ENCODE results near the gene CMAS.

The CMAS gene

GRCh38 chr12:22046968-22047390, 961 bp downstream of the CMAS start:
- H3K27ac ChIP-seq (replicated peaks), result peak overlapping the region; percentile 79
- no peak for DNase-seq (ENCODE audit: low read depth in 1 of 2, low spot score in 1 of 2)
- no peaks in the 10 kb centered on the region for H3K27me3 ChIP-seq (ENCODE audit: insufficient read depth, poor library complexity, severe bottlenecking)
- H3K4me3 ChIP-seq (replicated peaks; ENCODE audit: insufficient read depth, low read length), result peak overlapping the region; percentile 97
- TF ChIP-seq POLR2AphosphoS5 (IDR thresholded peaks at IDR 0.05; ENCODE audit: low read depth) (no peak), CTCF (IDR thresholded peaks at IDR 0.05; ENCODE audit: insufficient read depth, low read length) (no peak), GABPA (IDR thresholded peaks at IDR 0.05; ENCODE audit: low read depth) (no peak), SPI1 (IDR thresholded peaks at IDR 0.05; ENCODE audit: borderline replicate concordance, low read depth) (no peak)
- TF ChIP-seq, protein P1, sequence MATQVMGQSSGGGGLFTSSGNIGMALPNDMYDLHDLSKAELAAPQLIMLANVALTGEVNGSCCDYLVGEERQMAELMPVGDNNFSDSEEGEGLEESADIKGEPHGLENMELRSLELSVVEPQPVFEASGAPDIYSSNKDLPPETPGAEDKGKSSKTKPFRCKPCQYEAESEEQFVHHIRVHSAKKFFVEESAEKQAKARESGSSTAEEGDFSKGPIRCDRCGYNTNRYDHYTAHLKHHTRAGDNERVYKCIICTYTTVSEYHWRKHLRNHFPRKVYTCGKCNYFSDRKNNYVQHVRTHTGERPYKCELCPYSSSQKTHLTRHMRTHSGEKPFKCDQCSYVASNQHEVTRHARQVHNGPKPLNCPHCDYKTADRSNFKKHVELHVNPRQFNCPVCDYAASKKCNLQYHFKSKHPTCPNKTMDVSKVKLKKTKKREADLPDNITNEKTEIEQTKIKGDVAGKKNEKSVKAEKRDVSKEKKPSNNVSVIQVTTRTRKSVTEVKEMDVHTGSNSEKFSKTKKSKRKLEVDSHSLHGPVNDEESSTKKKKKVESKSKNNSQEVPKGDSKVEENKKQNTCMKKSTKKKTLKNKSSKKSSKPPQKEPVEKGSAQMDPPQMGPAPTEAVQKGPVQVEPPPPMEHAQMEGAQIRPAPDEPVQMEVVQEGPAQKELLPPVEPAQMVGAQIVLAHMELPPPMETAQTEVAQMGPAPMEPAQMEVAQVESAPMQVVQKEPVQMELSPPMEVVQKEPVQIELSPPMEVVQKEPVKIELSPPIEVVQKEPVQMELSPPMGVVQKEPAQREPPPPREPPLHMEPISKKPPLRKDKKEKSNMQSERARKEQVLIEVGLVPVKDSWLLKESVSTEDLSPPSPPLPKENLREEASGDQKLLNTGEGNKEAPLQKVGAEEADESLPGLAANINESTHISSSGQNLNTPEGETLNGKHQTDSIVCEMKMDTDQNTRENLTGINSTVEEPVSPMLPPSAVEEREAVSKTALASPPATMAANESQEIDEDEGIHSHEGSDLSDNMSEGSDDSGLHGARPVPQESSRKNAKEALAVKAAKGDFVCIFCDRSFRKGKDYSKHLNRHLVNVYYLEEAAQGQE (IDR thresholded peaks at IDR 0.05; ENCODE audit: insufficient replicate concordance, low read depth), result no peak

DNA sequence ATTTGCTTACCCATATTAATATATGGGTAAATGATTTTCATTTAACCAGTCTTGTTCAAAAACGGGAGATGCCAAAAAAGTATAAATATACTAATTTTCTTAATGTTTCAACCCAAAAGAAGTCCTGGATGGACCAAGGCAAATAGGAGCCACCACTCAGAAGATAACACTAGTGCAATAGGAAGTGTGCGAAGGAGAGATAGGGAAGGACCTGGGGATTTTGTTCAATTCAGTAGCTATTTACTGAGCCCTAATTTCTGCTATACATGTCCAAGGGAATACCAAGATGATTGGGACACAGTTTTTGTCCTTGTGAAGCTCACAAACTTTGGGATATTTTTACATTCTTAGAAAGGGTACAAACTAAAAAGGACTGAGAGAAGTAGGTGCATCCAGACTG, 1.5 kb downstream of the CMAS start:
- H3K27ac ChIP-seq (replicated peaks), result no peak overlapping the region
- no peaks in the 10 kb centered on the region for H3K27me3 ChIP-seq (ENCODE audit: insufficient read depth, poor library complexity, severe bottlenecking)
- H3K4me3 ChIP-seq (replicated peaks; ENCODE audit: insufficient read depth, low read length), result no peak overlapping the region
- no peak for DNase-seq (ENCODE audit: low read depth in 1 of 2, low spot score in 1 of 2)
- no peak for TF ChIP-seq POLR2AphosphoS5 (IDR thresholded peaks at IDR 0.05; ENCODE audit: low read depth)
- TF ChIP-seq, protein P1 (IDR thresholded peaks at IDR 0.05; ENCODE audit: insufficient replicate concordance, low read depth), result no peak

DNA sequence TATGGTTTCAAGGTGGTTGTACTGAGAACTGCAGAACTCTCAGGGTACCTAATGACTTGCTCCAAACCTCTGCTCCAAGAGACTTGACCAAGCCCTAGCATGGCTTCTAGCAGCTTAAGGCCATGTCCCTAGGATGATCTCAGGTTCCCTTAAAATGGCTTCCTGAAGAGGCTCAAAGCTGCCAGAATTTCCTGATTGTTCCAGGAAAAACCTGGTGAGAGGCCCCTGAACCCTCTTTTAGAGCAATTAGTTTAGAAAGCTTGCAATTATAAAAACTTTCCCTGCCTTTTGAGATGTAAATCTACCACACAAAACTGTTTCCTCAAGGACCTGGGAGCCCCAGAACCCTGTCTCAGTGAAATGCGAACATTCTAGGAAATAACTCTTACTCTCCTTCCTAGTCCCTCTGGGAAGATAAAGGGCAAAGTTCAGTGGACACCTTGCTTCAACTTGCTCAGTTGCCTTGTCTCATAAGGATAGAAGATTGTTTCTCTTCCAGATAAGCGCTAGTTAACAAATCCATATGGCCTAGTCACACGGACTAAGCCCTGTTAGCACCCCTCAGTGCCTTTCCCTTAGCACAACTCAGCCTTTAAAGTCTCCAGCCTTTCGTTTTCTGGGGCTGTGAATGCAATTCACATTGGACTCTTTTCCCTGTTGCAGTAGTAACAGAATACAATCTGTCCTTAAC, 2.5 kb downstream of the CMAS start:
- no peaks in the 10 kb centered on the region for H3K27me3 ChIP-seq (ENCODE audit: insufficient read depth, poor library complexity, severe bottlenecking)
- H3K4me3 ChIP-seq (replicated peaks; ENCODE audit: insufficient read depth, low read length), result no peak overlapping the region
- TF ChIP-seq GABPA (IDR thresholded peaks at IDR 0.05; ENCODE audit: low read depth), result no peak
- TF ChIP-seq, protein P1 (IDR thresholded peaks at IDR 0.05; ENCODE audit: insufficient replicate concordance, low read depth), result no peak
- TF ChIP-seq SPI1 (IDR thresholded peaks at IDR 0.05; ENCODE audit: borderline replicate concordance, low read depth), result no peak
- no peak for TF ChIP-seq POLR2AphosphoS5 (IDR thresholded peaks at IDR 0.05; ENCODE audit: low read depth)
- no peak for TF ChIP-seq CTCF (IDR thresholded peaks at IDR 0.05; ENCODE audit: insufficient read depth, low read length)
- no peak overlapping the region for H3K27ac ChIP-seq (replicated peaks)
- no peak for DNase-seq (ENCODE audit: low read depth in 1 of 2, low spot score in 1 of 2)

All from HL-60 (cell line).